ENCODE measurements around the gene TBK1.

The TBK1 gene

DNA sequence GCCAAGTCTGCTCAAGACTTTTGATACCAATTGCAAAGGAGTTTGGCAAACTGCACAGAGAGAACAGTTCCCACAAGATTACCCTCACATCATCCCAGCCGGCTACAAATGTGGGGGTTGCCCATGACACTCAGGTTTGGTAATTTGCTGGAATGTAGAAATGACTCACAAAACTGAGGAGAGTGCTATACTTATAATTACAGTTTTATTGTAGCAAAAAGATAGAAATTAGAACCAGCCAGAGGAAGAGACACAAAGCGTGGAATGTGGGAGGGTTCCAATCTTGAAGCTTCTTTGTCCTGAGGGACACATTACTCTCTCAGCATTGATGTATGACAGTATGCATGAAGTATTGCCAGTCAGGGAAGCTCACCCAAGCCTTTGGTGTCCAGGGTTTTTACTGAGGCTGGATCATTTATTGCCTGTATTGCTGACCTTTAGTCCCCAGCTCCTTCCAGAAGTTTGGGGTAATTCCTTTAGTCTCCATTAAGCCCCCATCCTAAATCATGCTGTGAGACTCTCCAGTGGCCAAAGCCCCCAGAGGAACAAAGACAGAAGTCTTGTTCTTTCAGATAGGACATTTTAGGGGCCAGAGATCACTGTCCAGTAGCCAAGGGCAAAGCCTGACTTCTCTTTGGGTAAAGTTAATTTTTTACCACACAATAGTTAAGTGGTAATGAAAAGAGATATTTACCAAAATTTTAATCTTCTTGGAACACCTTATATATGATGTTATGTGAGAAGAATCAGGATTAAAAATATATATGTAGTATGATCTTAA, 9.9 kb downstream of the TBK1 start:
- H3K27ac ChIP-seq, result no peak overlapping the region
- no peaks in the 10 kb centered on the region for H3K27me3 ChIP-seq (ENCODE audit: insufficient read depth, low read depth, severe bottlenecking)
- peaks cover 52% of the 10 kb centered on the region for H3K36me3 ChIP-seq
- TF ChIP-seq, protein P1, sequence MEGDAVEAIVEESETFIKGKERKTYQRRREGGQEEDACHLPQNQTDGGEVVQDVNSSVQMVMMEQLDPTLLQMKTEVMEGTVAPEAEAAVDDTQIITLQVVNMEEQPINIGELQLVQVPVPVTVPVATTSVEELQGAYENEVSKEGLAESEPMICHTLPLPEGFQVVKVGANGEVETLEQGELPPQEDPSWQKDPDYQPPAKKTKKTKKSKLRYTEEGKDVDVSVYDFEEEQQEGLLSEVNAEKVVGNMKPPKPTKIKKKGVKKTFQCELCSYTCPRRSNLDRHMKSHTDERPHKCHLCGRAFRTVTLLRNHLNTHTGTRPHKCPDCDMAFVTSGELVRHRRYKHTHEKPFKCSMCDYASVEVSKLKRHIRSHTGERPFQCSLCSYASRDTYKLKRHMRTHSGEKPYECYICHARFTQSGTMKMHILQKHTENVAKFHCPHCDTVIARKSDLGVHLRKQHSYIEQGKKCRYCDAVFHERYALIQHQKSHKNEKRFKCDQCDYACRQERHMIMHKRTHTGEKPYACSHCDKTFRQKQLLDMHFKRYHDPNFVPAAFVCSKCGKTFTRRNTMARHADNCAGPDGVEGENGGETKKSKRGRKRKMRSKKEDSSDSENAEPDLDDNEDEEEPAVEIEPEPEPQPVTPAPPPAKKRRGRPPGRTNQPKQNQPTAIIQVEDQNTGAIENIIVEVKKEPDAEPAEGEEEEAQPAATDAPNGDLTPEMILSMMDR (IDR thresholded peaks at IDR 0.05; ENCODE audit: low read depth, low read length), result no peak
- H3K9me3 ChIP-seq (ENCODE audit: severe bottlenecking), result no peaks in the 10 kb centered on the region
- H3K4me3 ChIP-seq (ENCODE audit: low read depth, low read length), result no peak overlapping the region
- DNase-seq, result no peak

DNA sequence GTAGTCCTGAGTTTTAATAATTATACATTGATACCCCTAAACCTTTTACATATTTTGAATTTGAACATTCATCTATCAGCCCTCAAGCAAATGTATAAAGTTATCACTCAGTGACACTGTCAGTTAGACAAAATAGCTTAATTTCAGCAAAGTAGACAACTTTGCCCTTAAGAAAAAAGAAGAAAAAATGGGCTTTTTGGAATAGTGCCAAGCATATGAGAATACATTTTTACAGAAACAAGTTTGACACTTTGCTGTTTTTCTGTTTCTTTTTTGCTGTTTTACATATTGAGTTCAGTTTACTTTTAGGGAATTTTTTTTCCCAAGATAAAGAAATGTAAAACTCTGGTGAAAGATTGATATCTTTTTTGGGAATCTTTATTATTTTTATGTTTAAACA, 14.3 kb downstream of the TBK1 start:
- TF ChIP-seq, protein P1 (IDR thresholded peaks at IDR 0.05; ENCODE audit: low read depth, low read length), result no peak
- Histone ChIP-seq H3K9me3 (ENCODE audit: severe bottlenecking) (no peaks in the 10 kb centered on the region), H3K27me3 (ENCODE audit: insufficient read depth, low read depth, severe bottlenecking) (no peaks in the 10 kb centered on the region), H3K36me3 (peaks cover 51% of the 10 kb centered on the region), H3K27ac (no peak overlapping the region), H3K4me3 (ENCODE audit: low read depth, low read length) (no peak overlapping the region)
- no peak for DNase-seq

DNA sequence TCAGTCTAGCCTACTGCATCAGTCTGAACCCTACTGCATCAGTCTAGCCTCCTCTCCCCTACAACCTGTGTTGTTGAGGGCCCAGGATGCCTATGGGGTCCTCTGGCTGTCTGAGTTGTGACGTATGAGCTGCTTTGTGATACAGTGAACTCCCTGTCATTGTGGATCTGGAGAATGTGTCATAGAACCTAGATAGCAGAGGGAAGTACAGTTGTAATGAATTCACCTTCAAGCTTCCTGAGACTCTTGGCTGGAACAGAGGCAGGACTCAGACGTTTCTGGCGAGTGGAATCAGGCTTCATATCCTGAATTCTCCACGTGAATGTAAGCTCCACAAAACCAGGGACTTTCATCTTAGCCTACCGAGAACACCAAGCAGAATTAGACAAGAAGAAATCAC, 17.0 kb downstream of the TBK1 start:
- no peak for DNase-seq
- Histone ChIP-seq H3K27ac (no peak overlapping the region), H3K9me3 (ENCODE audit: severe bottlenecking) (no peaks in the 10 kb centered on the region), H3K27me3 (ENCODE audit: insufficient read depth, low read depth, severe bottlenecking) (no peaks in the 10 kb centered on the region), H3K36me3 (peaks cover 48% of the 10 kb centered on the region), H3K4me3 (ENCODE audit: low read depth, low read length) (no peak overlapping the region)
- TF ChIP-seq, protein P1 (IDR thresholded peaks at IDR 0.05; ENCODE audit: low read depth, low read length), result no peak

DNA sequence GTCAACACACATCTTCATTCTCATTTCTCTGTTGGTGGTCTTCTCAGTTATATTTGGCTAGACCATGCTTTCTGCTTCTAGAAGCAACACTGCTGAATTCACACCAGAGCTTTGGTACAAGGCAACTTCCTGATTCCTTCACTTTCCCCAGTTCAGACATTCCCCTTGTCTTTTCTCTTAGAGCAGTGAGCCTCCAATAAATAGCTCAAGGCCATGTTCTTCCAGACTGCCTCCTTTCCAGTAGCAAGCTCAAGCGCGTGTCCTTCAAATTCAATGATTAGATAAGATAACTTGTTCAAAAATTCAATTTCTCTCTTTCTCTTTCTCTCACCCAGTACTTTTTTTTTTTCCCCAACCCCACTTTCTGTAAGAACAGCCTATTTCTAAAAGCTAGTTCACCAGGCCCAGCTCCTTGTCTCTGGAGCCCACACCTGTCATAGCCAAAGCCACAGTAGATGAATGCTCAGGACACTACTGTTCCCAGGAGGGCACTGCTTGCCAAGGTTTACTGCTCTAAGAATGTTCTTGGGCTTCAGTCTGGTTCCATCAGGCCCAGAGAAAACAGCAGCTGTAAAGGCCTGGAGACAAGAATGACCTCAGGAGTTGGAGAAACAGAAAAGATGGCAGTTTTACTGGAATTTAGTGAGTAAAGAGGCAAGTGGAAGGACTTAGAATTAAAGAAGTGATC, 17.7 kb downstream of the TBK1 start:
- DNase-seq, result no peak
- Histone ChIP-seq H3K4me3 (ENCODE audit: low read depth, low read length) (no peak overlapping the region), H3K27ac (no peak overlapping the region), H3K27me3 (ENCODE audit: insufficient read depth, low read depth, severe bottlenecking) (no peaks in the 10 kb centered on the region), H3K9me3 (ENCODE audit: severe bottlenecking) (no peaks in the 10 kb centered on the region), H3K36me3 (peaks cover 50% of the 10 kb centered on the region)
- TF ChIP-seq, protein P1 (IDR thresholded peaks at IDR 0.05; ENCODE audit: low read depth, low read length), result no peak

DNA sequence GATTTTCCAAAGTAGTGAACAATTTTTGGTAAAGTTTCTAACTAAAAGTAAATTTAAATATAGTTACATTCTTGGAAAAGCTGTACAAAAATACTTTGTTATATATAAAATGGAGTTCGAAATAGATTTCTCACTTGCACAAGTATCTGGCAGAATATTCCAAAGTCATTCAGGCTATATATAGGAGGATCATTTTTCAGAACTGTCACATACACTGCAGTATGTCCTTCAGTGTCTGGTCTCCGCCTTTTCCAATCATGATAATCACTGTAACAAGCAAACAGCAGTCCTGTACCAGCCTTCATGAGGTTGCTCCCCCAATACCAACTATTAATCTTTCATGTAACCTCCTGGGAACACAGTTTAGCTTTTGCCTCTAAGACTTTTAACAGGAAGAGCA, 18.6 kb downstream of the TBK1 start:
- no peaks in the 10 kb centered on the region for H3K27me3 ChIP-seq (ENCODE audit: insufficient read depth, low read depth, severe bottlenecking)
- no peak overlapping the region for H3K27ac ChIP-seq
- DNase-seq, result no peak
- no peak overlapping the region for H3K4me3 ChIP-seq (ENCODE audit: low read depth, low read length)
- no peaks in the 10 kb centered on the region for H3K9me3 ChIP-seq (ENCODE audit: severe bottlenecking)
- H3K36me3 ChIP-seq, result peaks cover 55% of the 10 kb centered on the region
- TF ChIP-seq, protein P1 (IDR thresholded peaks at IDR 0.05; ENCODE audit: low read depth, low read length), result no peak

Measured in WERI-Rb-1 (cell line).